ENCODE measurements around the gene SCN8A.

DNA sequence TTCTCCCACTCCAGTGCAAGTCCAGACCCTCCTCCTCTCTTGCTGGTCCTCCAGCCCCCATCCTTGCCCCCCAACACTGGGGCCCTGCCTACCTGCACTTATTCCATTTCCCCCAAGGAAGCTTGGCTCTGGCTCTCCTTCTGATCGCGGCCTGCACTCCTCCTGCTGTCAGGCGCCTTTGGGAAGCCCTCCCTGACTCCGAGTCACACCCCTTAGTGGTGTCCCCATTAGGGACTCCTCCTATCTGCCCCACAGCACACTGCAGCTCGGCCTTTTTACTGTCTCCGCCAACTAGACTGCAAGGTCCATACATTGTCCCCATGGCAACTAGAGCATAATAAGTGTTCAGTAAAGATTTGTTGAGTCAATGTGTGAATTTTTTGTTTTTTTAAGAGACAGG is 224.5 kb downstream of the SCN8A start:
- no peak for TF ChIP-seq TAF1 (IDR thresholded peaks at IDR 0.05; ENCODE audit: borderline replicate concordance, low read depth, low read length)
- no peak for TF ChIP-seq POLR2AphosphoS5 (IDR thresholded peaks at IDR 0.05; ENCODE audit: low read depth, low read length)
- TF ChIP-seq POLR2A (IDR thresholded peaks at IDR 0.05; ENCODE audit: low read depth, low read length): no peak
